Gastroesophageal sphincter (tissue), 3 donors: ENCODE measurements around the gene LRRTM4.

Experiments
- EP300 ChIP-seq: sonication (generic); formaldehyde crosslinking; IDR thresholded peaks from one replicate; pipeline ENCODE4 v1.6.1; 2017; ENCODE audit warnings: antibody characterized with exemption, mild to moderate bottlenecking
- POLR2AphosphoS5 ChIP-seq: sonication (generic); formaldehyde crosslinking; IDR thresholded peaks from one replicate; pipeline ENCODE4 v1.6.1; 2017; ENCODE audit warnings: antibody characterized with exemption
- TF ChIP-seq, protein P1 (sequence below), 4 experiments: fragments of 200-600 bp in 2 of 4; fragments of 450-650 bp in 2 of 4; sonication (generic) in 1 of 4; IDR thresholded peaks; one replicate each; pipeline ENCODE4 v1.5.1; 2017 to 2019; ENCODE audit warnings: antibody characterized with exemption in 4 of 4, mild to moderate bottlenecking in 2 of 4, moderate library complexity in 2 of 4

DNA sequence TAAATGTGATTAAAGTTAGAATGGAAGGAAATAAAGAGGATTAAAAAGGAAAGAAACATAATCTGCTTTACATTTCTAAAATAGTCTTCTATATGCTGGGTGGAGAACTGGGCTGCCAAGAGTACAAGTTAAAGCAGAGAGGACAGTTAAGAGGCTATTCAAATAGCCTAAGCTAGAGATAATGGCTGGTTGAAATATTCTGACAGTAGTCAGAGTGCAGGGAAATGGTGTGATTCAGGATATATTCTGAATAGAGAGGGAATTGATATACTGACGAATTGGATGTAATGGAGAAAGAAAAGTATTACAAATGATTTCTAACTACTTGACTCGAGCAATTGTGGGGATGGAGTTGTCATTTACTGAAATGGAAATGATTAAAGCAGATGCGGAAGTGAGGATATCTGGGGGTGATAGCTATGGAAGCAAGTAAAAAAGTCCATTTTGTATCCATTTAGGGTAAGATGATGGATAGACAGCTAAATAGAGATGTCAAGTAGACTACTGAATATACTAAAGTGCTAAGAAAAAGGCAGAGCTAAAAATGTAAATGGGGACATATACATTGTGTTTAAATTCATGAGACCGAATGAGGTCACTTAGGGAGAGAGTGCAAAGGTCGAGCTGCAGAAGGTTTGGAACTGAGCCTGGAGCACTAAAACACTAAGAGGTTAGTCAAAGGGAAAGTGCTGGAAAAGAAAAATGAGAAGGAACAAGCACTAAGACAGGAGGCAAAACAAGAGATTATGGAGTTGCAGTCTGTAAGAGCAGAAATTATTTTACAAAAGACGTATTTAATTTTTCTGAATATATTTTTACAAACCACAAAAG, 696.8 kb downstream of the LRRTM4 start:
- TF ChIP-seq EP300, result no peak
- TF ChIP-seq, protein P1, sequence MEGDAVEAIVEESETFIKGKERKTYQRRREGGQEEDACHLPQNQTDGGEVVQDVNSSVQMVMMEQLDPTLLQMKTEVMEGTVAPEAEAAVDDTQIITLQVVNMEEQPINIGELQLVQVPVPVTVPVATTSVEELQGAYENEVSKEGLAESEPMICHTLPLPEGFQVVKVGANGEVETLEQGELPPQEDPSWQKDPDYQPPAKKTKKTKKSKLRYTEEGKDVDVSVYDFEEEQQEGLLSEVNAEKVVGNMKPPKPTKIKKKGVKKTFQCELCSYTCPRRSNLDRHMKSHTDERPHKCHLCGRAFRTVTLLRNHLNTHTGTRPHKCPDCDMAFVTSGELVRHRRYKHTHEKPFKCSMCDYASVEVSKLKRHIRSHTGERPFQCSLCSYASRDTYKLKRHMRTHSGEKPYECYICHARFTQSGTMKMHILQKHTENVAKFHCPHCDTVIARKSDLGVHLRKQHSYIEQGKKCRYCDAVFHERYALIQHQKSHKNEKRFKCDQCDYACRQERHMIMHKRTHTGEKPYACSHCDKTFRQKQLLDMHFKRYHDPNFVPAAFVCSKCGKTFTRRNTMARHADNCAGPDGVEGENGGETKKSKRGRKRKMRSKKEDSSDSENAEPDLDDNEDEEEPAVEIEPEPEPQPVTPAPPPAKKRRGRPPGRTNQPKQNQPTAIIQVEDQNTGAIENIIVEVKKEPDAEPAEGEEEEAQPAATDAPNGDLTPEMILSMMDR (IDR thresholded peaks at IDR 0.05), result no peak
- TF ChIP-seq POLR2AphosphoS5, result no peak
